ENCODE results near the gene TECPR2. TPM values are rescaled to one million over a fixed set of nuclear protein-coding genes. Genes with fewer than 3 reads are reported as not detected.
A peak's percentile ranks its signal among the peaks of the same experiment; 100 is the strongest.

TECPR2 gene
- total and polyA plus RNA-seq, 2 of the 13 experiments (the other 11 are each of a cell fraction or from before 2014, with no cell fraction given) = 3.5 to 5.7 TPM

GRCh38 chr14:102539544-102540314 is 177.0 kb downstream of the TECPR2 start (continued):
- TF ChIP-seq, protein P1, sequence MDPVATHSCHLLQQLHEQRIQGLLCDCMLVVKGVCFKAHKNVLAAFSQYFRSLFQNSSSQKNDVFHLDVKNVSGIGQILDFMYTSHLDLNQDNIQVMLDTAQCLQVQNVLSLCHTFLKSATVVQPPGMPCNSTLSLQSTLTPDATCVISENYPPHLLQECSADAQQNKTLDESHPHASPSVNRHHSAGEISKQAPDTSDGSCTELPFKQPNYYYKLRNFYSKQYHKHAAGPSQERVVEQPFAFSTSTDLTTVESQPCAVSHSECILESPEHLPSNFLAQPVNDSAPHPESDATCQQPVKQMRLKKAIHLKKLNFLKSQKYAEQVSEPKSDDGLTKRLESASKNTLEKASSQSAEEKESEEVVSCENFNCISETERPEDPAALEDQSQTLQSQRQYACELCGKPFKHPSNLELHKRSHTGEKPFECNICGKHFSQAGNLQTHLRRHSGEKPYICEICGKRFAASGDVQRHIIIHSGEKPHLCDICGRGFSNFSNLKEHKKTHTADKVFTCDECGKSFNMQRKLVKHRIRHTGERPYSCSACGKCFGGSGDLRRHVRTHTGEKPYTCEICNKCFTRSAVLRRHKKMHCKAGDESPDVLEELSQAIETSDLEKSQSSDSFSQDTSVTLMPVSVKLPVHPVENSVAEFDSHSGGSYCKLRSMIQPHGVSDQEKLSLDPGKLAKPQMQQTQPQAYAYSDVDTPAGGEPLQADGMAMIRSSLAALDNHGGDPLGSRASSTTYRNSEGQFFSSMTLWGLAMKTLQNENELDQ (CRISPR knock-in tag; IDR thresholded peaks at IDR 0.05; ENCODE audit: borderline replicate concordance) = no peak
- no peak for TF ChIP-seq DBP (CRISPR knock-in tag; IDR thresholded peaks at IDR 0.05; ENCODE audit: not compliant biosample characterization)
- no peak for TF ChIP-seq KMT2A (CRISPR knock-in tag; IDR thresholded peaks at IDR 0.05)
- 0 out of 2 replicates have a peak, but pooled peaks have one; percentile 14 for TF ChIP-seq GLI4 (CRISPR knock-in tag; IDR thresholded peaks at IDR 0.05; ENCODE audit: borderline replicate concordance)
- no peak for TF ChIP-seq AHR (CRISPR knock-in tag; IDR thresholded peaks at IDR 0.05)
- no peak for TF ChIP-seq ZNF652 (CRISPR knock-in tag; IDR thresholded peaks at IDR 0.05; ENCODE audit: borderline replicate concordance, low read depth)
- TF ChIP-seq LCORL (IDR thresholded peaks at IDR 0.05) = no peak
- peak; percentile 62; the same call in 1 of the 2 replicates for TF ChIP-seq LCORL (CRISPR knock-in tag; IDR thresholded peaks at IDR 0.05)
- TF ChIP-seq, protein P2, sequence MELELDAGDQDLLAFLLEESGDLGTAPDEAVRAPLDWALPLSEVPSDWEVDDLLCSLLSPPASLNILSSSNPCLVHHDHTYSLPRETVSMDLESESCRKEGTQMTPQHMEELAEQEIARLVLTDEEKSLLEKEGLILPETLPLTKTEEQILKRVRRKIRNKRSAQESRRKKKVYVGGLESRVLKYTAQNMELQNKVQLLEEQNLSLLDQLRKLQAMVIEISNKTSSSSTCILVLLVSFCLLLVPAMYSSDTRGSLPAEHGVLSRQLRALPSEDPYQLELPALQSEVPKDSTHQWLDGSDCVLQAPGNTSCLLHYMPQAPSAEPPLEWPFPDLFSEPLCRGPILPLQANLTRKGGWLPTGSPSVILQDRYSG (CRISPR knock-in tag; IDR thresholded peaks at IDR 0.05) = no peak
- TF ChIP-seq PAX8 (CRISPR knock-in tag; IDR thresholded peaks at IDR 0.05; ENCODE audit: borderline replicate concordance) = no peak
- TF ChIP-seq KDM5A (IDR thresholded peaks at IDR 0.05; ENCODE audit: borderline replicate concordance, low read length) = no peak
- no peak for TF ChIP-seq SUZ12 (IDR thresholded peaks at IDR 0.05; ENCODE audit: low read depth, low read length)
- no peak for TF ChIP-seq RFX1 (IDR thresholded peaks at IDR 0.05)
- no peak; the same call in 1 of the 2 replicates for TF ChIP-seq PHF8 (CRISPR knock-in tag; IDR thresholded peaks at IDR 0.05)
- TF ChIP-seq, protein P3, sequence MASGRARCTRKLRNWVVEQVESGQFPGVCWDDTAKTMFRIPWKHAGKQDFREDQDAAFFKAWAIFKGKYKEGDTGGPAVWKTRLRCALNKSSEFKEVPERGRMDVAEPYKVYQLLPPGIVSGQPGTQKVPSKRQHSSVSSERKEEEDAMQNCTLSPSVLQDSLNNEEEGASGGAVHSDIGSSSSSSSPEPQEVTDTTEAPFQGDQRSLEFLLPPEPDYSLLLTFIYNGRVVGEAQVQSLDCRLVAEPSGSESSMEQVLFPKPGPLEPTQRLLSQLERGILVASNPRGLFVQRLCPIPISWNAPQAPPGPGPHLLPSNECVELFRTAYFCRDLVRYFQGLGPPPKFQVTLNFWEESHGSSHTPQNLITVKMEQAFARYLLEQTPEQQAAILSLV (CRISPR knock-in tag; IDR thresholded peaks at IDR 0.05; ENCODE audit: borderline replicate concordance) = no peak
- no peak for TF ChIP-seq GATA4 (IDR thresholded peaks at IDR 0.05; ENCODE audit: borderline replicate concordance, low read depth)
- TF ChIP-seq ZNF264 (CRISPR knock-in tag; IDR thresholded peaks at IDR 0.05) = no peak
- TF ChIP-seq, protein P4, sequence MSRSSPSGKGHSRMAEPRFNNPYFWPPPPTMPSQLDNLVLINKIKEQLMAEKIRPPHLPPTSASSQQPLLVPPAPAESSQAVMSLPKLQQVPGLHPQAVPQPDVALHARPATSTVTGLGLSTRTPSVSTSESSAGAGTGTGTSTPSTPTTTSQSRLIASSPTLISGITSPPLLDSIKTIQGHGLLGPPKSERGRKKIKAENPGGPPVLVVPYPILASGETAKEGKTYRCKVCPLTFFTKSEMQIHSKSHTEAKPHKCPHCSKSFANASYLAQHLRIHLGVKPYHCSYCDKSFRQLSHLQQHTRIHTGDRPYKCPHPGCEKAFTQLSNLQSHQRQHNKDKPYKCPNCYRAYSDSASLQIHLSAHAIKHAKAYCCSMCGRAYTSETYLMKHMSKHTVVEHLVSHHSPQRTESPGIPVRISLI (CRISPR knock-in tag; IDR thresholded peaks at IDR 0.05; ENCODE audit: borderline replicate concordance) = no peak
- TF ChIP-seq ZNF629 (CRISPR knock-in tag; conservative IDR thresholded peaks at IDR 0.05) = no peak
- no peak; the same call in none of the 2 replicates for TF ChIP-seq ZNF430 (CRISPR knock-in tag; IDR thresholded peaks at IDR 0.05)
